ENCODE data around the gene CFAP46. TPM values are rescaled to one million over a fixed set of nuclear protein-coding genes. Genes with fewer than 3 reads are reported as not detected.

CFAP46 gene
- total RNA-seq, 4 donors from 2014 or later, result 0.29 to 9.0 (median 2.7) TPM

DNA sequence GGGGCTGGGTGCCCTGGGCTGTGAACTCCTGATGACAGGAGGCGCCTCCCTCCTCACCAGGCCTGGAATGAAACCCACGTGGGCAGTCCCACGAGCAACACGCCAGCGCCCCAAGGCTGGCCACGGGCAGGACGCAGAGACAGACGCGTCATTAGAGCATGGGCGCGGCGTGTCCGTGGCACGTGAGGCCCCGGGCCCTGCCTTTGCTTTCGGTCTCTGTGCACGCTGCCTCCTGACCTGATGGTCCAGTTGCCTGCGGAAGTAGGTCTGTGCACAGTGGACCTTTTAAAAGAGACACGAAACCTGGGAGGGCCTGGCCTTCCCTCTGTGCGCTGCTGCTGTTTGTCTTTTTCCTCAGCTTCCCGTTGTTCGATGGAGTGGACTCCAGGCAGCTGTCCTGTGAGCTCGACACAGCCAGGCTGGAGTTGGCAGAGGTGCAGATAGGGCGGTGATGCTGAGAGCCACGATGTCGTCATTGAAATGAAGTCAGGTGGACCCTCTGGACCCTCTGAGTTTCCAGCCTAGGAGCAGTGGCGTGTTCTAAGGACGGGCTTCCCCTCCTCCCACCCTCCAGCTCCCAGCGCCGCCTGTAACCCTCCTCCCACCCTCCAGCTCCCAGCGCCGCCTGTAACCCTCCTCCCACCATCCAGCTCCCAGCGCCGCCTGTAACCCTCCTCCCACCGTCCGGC lies 40.1 kb upstream of the CFAP46 start:
- intact Hi-C loops (cut with DNase I; ENCODE audit: low total_unique reads), result no loop called here
- Histone ChIP-seq H3K27me3 (no peaks in the 10 kb centered on the region), H3K27ac (peak overlapping the region in 1 of 2 donors; percentile 43), H3K36me3 (no peaks in the 10 kb centered on the region), H3K4me1 (no peaks in the 10 kb centered on the region), H3K4me3 (no peak overlapping the region), H3K9me3 (no peaks in the 10 kb centered on the region)
- DNase-seq, result peak in 1 of 2 donors; percentile 59
- TF ChIP-seq, protein P1, sequence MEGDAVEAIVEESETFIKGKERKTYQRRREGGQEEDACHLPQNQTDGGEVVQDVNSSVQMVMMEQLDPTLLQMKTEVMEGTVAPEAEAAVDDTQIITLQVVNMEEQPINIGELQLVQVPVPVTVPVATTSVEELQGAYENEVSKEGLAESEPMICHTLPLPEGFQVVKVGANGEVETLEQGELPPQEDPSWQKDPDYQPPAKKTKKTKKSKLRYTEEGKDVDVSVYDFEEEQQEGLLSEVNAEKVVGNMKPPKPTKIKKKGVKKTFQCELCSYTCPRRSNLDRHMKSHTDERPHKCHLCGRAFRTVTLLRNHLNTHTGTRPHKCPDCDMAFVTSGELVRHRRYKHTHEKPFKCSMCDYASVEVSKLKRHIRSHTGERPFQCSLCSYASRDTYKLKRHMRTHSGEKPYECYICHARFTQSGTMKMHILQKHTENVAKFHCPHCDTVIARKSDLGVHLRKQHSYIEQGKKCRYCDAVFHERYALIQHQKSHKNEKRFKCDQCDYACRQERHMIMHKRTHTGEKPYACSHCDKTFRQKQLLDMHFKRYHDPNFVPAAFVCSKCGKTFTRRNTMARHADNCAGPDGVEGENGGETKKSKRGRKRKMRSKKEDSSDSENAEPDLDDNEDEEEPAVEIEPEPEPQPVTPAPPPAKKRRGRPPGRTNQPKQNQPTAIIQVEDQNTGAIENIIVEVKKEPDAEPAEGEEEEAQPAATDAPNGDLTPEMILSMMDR (IDR thresholded peaks at IDR 0.05), result no peak
- TF ChIP-seq POLR2A (IDR thresholded peaks at IDR 0.05), result no peak

DNA sequence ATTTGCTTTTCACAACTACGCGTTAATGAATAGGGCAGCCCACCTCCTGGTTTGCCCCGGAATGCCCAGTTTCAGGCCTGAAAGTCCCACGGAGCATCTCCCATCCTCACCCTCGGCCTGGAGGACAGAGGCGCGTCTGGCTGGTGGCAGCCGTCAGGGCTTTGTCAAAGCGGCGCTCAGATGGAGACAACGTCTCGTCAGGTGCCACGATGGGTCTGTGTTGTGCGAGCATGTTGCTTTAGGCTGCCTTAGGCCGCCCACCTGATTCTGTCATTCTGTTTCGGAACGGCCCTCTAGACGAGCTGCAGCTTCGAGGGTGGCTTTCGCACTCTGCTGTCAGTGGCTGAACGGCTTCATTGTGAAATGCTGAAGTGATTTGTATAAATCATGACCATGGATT lies 39.4 kb upstream of the CFAP46 start:
- intact Hi-C loops (cut with DNase I; ENCODE audit: low total_unique reads), result no loop called here
- H3K36me3 ChIP-seq, result no peaks in the 10 kb centered on the region
- H3K4me1 ChIP-seq, result no peaks in the 10 kb centered on the region
- H3K27me3 ChIP-seq, result no peaks in the 10 kb centered on the region
- H3K9me3 ChIP-seq, result no peaks in the 10 kb centered on the region
- H3K27ac ChIP-seq, result no peak overlapping the region
- TF ChIP-seq POLR2A (IDR thresholded peaks at IDR 0.05), result no peak
- TF ChIP-seq, protein P1 (IDR thresholded peaks at IDR 0.05), result no peak
- no peak overlapping the region for H3K4me3 ChIP-seq
- no peak for DNase-seq

GRCh38 chr10:132981173-132981555 lies 38.8 kb upstream of the CFAP46 start:
- Histone ChIP-seq H3K36me3 (no peaks in the 10 kb centered on the region), H3K27me3 (no peaks in the 10 kb centered on the region), H3K9me3 (no peaks in the 10 kb centered on the region), H3K4me1 (no peaks in the 10 kb centered on the region), H3K4me3 (no peak overlapping the region), H3K27ac (no peak overlapping the region)
- DNase-seq, result no peak
- intact Hi-C loops (cut with DNase I; ENCODE audit: low total_unique reads), result no loop called here
- TF ChIP-seq, protein P1 (IDR thresholded peaks at IDR 0.05), result no peak
- no peak for TF ChIP-seq POLR2A (IDR thresholded peaks at IDR 0.05)

- no peak for TF ChIP-seq POLR2A (IDR thresholded peaks at IDR 0.05)
- TF ChIP-seq, protein P1 (IDR thresholded peaks at IDR 0.05), result no peak
- Histone ChIP-seq H3K36me3 (no peaks in the 10 kb centered on the region), H3K27me3 (no peaks in the 10 kb centered on the region), H3K27ac (no peak overlapping the region), H3K4me1 (no peaks in the 10 kb centered on the region), H3K9me3 (no peaks in the 10 kb centered on the region), H3K4me3 (no peak overlapping the region)
- DNase-seq, result no peak
- intact Hi-C loops (cut with DNase I; ENCODE audit: low total_unique reads), result no loop called here
These were observed 38.2 kb upstream of the CFAP46 start for GRCh38 chr10:132980426-132981172.

Measured in uterus (tissue), 4 donors.